LNCaP clone FGC (cell line): Measurements from ENCODE around the gene PCGF2.

Experiments used
- DNase-seq: peaks from one replicate; pipeline ENCODE4 v3.0.0-alpha.2; 2011; ENCODE audit warnings: low read depth
- H3K4me3 ChIP-seq: 2 replicates; pipeline ENCODE4 v1.5.1; 2011; ENCODE audit warnings: mild to moderate bottlenecking, low read depth, low read length, control low read depth
- CTCF ChIP-seq: IDR thresholded peaks from 2 replicates; pipeline ENCODE4 v1.5.1; 2012; ENCODE audit warnings: mild to moderate bottlenecking; ENCODE audit not compliant: control insufficient read depth, insufficient read depth; ENCODE audit errors: extremely low read depth

PCGF2 gene

GRCh38 chr17:38701504-38702165 lies 46.5 kb downstream of the PCGF2 start:
- TF ChIP-seq CTCF: no peak
- peak overlapping the region; percentile 59 for H3K4me3 ChIP-seq
- DNase-seq: no peak

- H3K4me3 ChIP-seq: no peak overlapping the region
- no peak for TF ChIP-seq CTCF
- no peak for DNase-seq
These were observed 49.4 kb downstream of the PCGF2 start for GRCh38 chr17:38698760-38699159.

GRCh38 chr17:38697061-38697820 lies 50.9 kb downstream of the PCGF2 start:
- DNase-seq: no peak
- TF ChIP-seq CTCF: no peak
- H3K4me3 ChIP-seq: no peak overlapping the region

- DNase-seq: peak; percentile 82
- H3K4me3 ChIP-seq: no peak overlapping the region
- no peak for TF ChIP-seq CTCF
These were observed 54.3 kb downstream of the PCGF2 start for GRCh38 chr17:38693700-38694329.

GRCh38 chr17:38691154-38691553 lies 57.0 kb downstream of the PCGF2 start:
- no peak for DNase-seq
- no peak overlapping the region for H3K4me3 ChIP-seq
- no peak for TF ChIP-seq CTCF

GRCh38 chr17:38690386-38690785 lies 57.8 kb downstream of the PCGF2 start:
- H3K4me3 ChIP-seq: no peak overlapping the region
- no peak for TF ChIP-seq CTCF
- no peak for DNase-seq
